GM21825 (cell line): Measurements from ENCODE around the gene TMEM9.
A peak's percentile ranks its signal among the peaks of the same experiment; 100 is the strongest.

Source experiments
- ATAC-seq: cut with Tn5 transposase; IDR thresholded peaks from one replicate; pipeline ENCODE4 v1.9.1; 2021; ENCODE audit warnings: mild to moderate bottlenecking, moderate library complexity; ENCODE audit not compliant: unreplicated experiment

The TMEM9 gene

GRCh38 chr1:201154389-201155165 is at the start of gene TMEM9:
TMEM9 (minus strand) TSS chr1:201154474; CDS start chr1:201153923, 551 bp downstream.
- ATAC-seq = peak; percentile 97

- ATAC-seq = no peak
These were observed 44.3 kb upstream of the TMEM9 start for GRCh38 chr1:201198598-201198997.

GRCh38 chr1:201194046-201194445 is 39.8 kb upstream of the TMEM9 start:
- ATAC-seq = no peak

- ATAC-seq = no peak
These were observed 38.1 kb upstream of the TMEM9 start for GRCh38 chr1:201192261-201192788.

- ATAC-seq = no peak
These were observed 37.5 kb upstream of the TMEM9 start for GRCh38 chr1:201191653-201192260.

- ATAC-seq = no peak
These were observed 36.4 kb upstream of the TMEM9 start, which contains the start of gene IGFN1 for GRCh38 chr1:201190624-201191051. IGFN1 (plus strand) TSS chr1:201190824; CDS start chr1:201193294, 2,470 bp downstream.

GRCh38 chr1:201190005-201190404 is 35.7 kb upstream of the TMEM9 start:
- ATAC-seq = no peak

GRCh38 chr1:201189085-201189484 is 34.8 kb upstream of the TMEM9 start:
- ATAC-seq = no peak

- ATAC-seq = no peak
These were observed 31.9 kb upstream of the TMEM9 start for GRCh38 chr1:201186192-201186591.

GRCh38 chr1:201185527-201186128 is 31.4 kb upstream of the TMEM9 start:
- ATAC-seq = no peak

GRCh38 chr1:201185123-201185453 is 30.8 kb upstream of the TMEM9 start:
- no peak for ATAC-seq

GRCh38 chr1:201184307-201185122 is 30.2 kb upstream of the TMEM9 start:
- ATAC-seq = no peak

- ATAC-seq = no peak
These were observed 29.5 kb upstream of the TMEM9 start for GRCh38 chr1:201183753-201184152.

- ATAC-seq = no peak
These were observed 28.9 kb upstream of the TMEM9 start for GRCh38 chr1:201183209-201183608.

- ATAC-seq = no peak
These were observed 27.5 kb upstream of the TMEM9 start for GRCh38 chr1:201181726-201182125.

GRCh38 chr1:201181323-201181722 is 27.0 kb upstream of the TMEM9 start:
- ATAC-seq = no peak

GRCh38 chr1:201180901-201181300 is 26.6 kb upstream of the TMEM9 start:
- ATAC-seq = no peak

- ATAC-seq = no peak
These were observed 25.9 kb upstream of the TMEM9 start for GRCh38 chr1:201180141-201180540.

- ATAC-seq = no peak
These were observed 24.4 kb upstream of the TMEM9 start for GRCh38 chr1:201178718-201179117.

GRCh38 chr1:201176940-201177339 is 22.7 kb upstream of the TMEM9 start:
- no peak for ATAC-seq
